HG03196 (cell line): ENCODE data around the gene MRPL46.

Experiments used
- ATAC-seq: cut with Tn5 transposase; IDR thresholded peaks from one replicate; pipeline ENCODE4 v1.9.1; 2021; ENCODE audit not compliant: unreplicated experiment

The MRPL46 gene

GRCh38 chr15:88467073-88467934 lies at the start of gene MRPL46, which contains the start of gene MRPS11:
Gene MRPL46 (minus strand): TSS chr15:88467388. CDS start chr15:88467377, 11 bp downstream.
Gene MRPS11 (plus strand): TSS chr15:88467708. CDS start chr15:88467718, 10 bp downstream.
- peak; percentile 94 for ATAC-seq

DNA sequence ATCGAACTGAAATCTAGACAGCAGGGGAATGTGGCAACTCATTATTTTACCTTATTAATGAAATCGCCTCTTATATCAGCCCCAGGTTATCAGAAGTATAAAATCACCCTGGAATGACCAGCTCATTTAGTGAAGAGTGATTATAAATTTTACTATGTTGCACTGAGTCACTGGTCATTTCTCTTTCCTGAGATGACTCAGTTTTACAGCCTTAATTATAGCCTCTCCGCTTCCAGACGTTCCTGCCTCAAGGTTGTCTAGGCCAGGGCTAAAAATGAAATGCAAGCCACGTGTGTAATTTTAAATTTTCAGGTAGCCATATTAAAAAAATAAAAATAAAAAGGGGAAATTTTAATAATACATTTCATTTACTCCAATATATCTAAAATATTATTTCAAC lies 46.0 kb upstream of the MRPL46 start:
- no peak for ATAC-seq

DNA sequence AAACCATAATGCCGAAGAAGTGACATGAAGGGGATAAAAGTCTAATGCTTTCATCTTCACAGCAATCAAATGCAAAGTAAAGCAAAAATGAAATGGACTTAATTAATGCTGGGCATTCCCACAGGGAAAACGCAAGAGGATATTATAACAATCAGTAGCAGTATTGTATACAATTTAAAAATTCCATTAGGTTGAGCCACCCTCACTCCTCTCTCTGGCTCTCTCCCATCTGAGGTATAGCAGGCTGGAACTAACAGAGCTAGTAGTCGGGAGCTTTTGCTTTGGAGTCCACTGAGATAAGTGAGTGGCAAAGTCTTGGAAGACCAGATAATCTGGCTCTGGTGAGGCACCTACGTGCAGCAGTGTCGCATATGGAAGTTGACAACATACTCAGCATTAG lies 45.4 kb upstream of the MRPL46 start:
- ATAC-seq: no peak

DNA sequence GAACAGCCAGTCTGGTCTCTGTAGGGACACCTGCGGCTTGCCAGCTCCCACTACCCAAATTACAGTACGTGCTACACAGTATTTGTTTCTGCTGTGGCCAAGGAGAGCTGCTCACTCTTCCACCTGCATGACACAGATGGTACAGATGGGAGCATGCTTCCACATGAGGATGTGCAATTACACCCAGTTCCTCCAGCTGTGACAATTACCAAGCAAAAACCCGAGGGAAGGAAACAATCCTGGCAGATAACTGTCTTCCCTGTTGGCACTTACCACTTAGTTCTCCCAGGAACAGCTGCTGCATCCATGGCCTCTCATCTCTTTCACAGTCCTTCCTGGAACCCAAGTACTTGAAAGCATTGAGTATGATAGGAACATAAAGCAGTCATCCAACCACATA lies 44.9 kb upstream of the MRPL46 start:
- ATAC-seq: no peak

DNA sequence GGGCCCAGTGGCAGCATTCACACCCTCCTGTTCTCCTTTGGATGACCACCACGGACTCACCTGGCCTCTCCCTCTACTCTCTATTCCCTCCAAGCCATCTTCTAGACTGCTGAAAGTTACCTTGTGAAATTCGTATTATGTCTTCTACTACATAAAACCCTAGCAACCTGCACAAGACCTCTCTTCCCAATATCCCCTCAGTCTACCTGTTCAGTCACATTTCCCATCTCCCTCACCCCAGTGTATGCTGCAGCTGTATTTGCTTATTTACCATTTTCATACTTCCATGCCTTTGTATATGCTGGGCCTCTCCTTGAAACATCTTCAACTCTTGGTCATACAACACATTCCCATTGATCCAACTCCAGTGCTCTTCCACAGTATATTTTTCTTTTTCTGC lies 44.0 kb upstream of the MRPL46 start:
- no peak for ATAC-seq

DNA sequence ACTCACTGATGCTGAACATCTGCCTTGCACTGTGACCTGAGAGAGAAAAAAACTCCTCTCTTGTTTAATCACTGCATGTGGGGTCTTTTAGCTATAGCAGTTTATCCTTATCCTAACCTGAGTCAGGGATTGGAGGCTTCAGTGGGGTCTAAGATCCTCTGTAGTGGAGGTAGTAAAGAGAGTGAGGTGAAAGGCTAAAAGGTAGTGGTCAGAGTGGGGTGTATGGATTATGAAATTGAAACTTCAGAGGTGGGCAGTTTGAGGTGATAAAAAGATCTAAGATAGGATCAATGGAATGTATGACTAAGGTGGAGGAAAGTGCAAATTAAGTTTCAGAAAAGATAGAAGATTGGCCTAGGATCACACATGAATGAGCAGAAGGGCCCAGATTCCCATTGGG lies 42.8 kb upstream of the MRPL46 start:
- no peak for ATAC-seq

GRCh38 chr15:88509321-88509720 lies 42.1 kb upstream of the MRPL46 start:
- ATAC-seq: no peak

DNA sequence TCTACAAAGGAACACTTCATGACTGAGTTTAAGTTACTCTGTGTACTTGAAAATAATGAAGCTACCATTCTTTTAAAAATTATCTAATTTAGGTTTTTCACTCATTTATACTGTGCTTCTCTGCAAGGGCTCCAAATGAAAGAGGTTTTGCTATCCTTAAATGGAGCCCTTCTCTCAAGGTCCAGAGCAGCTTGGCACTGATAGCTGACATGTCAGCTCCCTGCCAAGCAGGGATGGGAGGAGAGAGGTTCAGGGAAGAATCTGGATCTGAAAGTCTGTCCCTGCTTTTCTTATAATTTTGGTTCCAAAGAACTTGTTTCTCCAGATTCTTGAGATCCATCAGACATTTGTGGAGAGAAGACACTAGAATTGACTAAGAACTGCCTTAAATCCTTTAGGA lies 39.4 kb upstream of the MRPL46 start:
- ATAC-seq: no peak

DNA sequence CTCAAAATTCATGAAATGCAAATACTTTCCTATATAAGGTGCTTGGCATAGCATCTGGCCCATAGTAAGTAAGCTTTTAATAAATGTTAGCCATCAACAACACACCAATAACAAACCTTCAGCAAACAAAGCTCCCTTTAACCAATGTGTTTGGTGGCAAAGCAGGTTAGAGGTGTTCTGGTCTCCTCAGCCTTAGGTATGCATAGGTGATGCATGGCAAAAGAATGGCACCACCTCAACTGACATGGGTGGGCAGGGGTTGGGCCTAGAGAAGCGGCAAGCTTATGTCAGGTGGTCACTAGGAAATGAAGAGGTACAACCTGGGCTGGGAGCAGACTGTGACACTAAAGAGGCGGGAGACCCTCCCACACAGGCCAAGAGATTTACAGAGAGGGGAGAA lies 38.5 kb upstream of the MRPL46 start:
- ATAC-seq: no peak

GRCh38 chr15:88504445-88504844 lies 37.3 kb upstream of the MRPL46 start:
- ATAC-seq: no peak

GRCh38 chr15:88498996-88499395 lies 31.8 kb upstream of the MRPL46 start:
- ATAC-seq: no peak

DNA sequence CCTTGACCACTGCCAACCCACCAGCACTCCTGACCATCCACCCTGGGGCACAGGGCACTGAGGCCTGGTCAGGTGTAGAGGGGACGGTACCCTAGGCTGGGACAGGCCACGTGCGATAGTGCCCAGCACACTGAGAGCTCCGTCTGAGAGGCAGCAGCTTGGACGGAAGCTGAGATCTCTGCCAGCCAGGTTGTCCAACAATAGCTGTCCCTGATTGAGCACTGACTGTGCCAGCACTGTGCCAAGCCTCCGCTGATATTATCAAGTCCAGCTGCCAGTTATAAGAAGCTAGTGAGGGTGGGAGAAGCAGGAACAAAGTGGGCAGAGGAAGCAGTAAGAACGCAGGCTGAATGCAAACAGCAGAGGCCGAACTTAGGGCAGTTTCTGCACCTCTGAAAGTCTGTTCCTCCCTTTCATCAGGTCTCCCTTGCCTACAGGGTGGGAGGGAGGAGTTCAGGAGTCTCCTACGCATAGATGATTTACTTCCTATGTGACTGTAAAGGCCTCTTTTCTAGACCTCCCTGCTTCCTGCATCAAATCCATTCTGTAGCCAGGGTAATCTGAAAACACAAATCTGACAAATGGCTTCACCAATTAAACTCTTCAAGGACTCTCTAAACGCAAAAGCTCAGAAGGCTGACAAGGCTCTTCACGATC lies 30.0 kb upstream of the MRPL46 start:
- no peak for ATAC-seq

- no peak for ATAC-seq
Observed at GRCh38 chr15:88493844-88494243, 26.7 kb upstream of the MRPL46 start.

GRCh38 chr15:88491158-88491557 lies 24.0 kb upstream of the MRPL46 start:
- no peak for ATAC-seq

- ATAC-seq: no peak
Observed at GRCh38 chr15:88490036-88490435, 22.8 kb upstream of the MRPL46 start.

DNA sequence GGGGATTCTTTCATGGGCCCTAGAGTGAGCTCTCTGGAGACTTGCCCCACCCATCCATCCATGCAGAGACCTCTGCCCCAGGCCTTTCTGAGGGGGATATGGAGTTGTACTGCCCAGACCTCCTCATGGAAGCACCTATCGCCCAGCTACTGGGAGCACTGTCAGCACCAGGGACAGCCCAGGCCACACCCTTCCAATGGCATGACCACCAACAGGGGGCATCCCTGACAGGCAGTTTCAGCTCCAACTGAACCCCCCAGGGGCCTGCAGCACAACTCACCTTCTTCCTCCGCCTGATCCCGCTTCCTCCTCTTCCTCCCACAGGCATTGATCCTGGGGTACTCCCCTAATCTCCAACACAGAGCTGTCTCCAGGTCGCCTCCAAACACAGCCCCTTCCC lies 22.1 kb upstream of the MRPL46 start:
- no peak for ATAC-seq

GRCh38 chr15:88487796-88488523 lies 20.8 kb upstream of the MRPL46 start:
- no peak for ATAC-seq

GRCh38 chr15:88487178-88487795 lies 20.1 kb upstream of the MRPL46 start:
- ATAC-seq: no peak

GRCh38 chr15:88484682-88485331 lies 17.6 kb upstream of the MRPL46 start:
- no peak for ATAC-seq

- no peak for ATAC-seq
Observed at GRCh38 chr15:88482263-88482662, 15.1 kb upstream of the MRPL46 start.

GRCh38 chr15:88480981-88481380 lies 13.8 kb upstream of the MRPL46 start:
- ATAC-seq: no peak
